HT1080 (cell line): ENCODE results near the gene FAS. TPM values are rescaled to one million over a fixed set of nuclear protein-coding genes. Genes with fewer than 3 reads are reported as not detected.

Experiments
- DNase-seq: peaks from one replicate; pipeline ENCODE4 v3.0.0-alpha.2; 2015; ENCODE audit warnings: low read depth
- small RNA-seq: library from RNA; depleted of rRNA; stranded (forward); fragments of <200 nt; gene quantifications from one replicate; pipeline ENCODE3, GENCODE V24; 2014
- total RNA-seq: library from RNA; depleted of rRNA; stranded (reverse); fragments of >200 nt; shearing (Covaris generic); gene quantifications from 2 replicates; pipeline ENCODE4 v1.2.3, GENCODE V29; 2014; rRNA removed

FAS gene
- total RNA-seq, 1 experiment from 2014 or later: 29.9 TPM

DNA sequence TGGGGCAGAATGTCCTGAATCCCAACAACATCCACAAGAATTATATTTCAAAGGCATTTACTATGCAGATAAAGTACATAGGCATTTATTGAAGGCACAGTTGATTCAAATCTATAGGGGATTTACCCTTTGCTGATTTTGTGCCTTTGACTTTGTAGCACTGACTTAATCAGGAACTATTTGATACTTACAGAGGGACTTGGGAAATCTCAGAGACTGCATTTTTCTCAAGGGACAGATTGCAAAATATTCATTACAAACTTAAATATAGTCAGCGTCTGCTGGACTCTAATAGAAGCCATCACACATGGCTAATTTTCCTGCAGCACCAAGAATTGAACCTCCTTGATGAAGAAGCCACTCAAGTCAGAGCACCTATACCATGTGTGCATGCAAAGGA is 44.9 kb downstream of the FAS start:
- DNase-seq: no peak

DNA sequence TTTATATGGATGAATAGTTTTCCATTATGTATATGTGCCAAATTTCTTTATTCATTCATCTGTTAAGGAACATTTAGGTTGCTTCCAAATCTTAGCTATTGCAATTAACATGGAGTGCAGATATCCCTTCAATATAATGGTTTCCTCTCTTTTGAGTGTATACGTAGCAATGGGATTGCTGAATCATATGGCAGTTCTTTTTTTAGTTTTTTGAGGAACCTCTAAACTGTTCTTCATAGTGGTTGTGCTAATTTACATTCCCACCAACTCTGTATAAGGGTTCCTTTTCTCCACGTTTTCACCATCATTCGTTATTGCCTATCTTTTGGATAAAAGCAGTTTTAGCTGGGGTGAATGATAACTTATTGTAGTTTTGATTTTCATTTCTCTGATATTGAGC is 46.5 kb downstream of the FAS start:
- DNase-seq: no peak

DNA sequence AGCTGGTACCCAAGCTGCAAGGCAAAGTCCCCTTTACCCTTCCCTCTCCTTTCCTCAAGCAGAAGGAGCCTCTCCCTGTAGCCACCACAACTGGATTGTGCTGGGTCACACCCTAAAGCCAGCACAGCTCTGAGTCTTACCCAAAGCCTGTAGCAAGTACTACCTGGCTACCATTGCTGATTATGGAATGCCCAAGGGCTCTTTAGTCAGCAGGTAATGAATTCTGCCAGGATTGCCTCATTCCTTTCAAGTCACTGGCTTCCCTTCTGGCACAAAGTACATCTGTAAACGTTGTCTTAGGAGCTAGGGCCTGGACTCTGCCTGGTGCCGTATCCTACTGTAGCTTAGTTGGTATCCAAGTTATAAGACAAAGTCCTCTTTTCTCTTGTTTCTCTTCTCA is 52.0 kb downstream of the FAS start:
- no peak for DNase-seq

DNA sequence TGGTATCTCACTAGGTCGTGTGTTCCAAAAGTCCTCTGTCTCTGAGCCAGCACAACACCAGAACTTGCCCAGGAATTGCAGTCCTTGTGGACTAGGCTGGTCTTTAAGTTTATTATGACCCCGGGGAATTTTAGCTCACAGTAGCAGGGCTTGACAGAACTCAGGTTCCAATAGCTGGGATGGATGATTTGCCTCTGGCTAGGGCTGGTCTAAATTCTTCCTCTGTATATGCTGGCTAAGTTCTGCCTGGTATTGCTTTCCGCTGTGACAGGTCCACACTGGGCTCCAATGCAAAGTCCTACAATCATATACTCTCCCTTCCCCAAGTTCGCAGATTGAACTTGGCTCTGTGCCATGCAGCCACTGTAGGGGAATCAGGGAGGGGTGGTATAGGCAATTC is 52.5 kb downstream of the FAS start:
- no peak for DNase-seq

DNA sequence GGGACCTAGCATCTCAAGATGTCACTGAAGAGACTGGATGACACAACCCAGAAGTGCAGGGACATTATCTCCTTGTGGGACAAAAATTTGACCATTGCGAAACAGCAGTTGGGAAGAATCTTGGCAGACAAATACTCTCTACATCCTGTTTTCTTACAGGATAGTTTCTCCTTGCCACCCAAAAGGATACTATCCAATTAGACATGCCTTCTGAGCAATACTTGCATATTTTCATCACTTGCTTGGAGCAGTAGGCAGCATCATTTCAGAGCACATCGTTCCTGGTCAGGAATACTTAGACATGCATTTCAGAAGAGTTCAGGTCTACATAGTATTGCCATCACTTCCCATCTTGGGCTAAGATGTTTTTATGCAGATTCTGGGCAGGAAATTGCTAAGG is 56.8 kb downstream of the FAS start:
- DNase-seq: no peak

DNA sequence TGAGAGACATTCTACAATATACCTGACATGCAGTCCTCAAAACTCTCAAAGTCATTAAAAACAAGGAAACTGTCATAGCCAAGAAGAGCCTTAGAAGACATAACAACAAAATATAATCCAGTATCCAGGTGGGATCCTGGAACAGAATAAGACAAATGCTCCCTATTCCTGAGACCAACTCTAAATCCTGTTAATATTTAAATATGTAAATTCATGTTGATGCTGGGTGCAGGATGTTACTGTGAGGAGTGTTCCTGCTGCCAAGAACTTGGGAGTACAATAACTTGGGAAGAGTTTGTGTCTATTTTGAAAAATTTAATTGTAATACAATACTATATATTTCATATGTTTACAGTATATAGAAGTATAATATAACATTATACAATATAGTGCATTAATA is 61.0 kb downstream of the FAS start:
- DNase-seq: no peak

DNA sequence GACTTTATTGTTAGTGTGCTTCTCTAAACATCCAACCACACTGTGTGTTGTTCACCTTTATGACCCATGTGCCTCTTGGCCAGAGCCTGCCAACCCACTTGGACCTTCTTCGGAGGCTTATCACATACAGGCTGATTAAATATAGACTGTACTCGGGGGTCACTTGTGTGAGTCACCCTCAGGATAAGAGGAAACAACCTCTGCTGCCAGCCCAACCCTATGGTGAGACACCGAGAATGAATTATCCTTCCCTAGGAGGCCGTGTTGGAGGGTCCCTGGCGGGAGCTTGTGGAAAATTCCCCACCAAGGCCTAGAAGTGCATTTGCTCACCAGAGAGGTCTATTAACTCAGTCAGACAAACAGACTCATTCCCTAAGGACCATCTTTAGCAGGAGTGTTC is 63.0 kb downstream of the FAS start:
- DNase-seq: peak; percentile 16

GRCh38 chr10:89055159-89055558 is 64.6 kb downstream of the FAS start:
- no peak for DNase-seq

DNA sequence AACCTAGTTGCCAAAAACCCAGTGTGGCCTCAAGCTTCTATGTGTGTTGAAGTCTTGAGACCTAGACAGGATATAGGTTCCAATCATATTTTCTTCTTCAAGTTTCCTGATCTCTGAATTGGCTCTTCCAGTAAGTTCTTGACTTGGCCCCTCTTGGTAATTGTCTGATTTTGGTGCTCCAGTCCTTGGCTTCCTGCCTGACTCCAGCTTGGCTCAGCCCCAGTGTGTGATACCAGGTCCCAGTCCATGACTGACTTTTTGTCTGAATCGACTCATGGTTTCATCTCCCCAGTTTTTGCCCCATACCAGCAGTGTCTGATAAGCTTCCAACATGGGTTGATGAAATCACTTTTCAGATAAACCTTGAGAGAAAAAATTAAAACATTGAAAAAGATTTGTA is 72.3 kb downstream of the FAS start:
- DNase-seq: no peak

DNA sequence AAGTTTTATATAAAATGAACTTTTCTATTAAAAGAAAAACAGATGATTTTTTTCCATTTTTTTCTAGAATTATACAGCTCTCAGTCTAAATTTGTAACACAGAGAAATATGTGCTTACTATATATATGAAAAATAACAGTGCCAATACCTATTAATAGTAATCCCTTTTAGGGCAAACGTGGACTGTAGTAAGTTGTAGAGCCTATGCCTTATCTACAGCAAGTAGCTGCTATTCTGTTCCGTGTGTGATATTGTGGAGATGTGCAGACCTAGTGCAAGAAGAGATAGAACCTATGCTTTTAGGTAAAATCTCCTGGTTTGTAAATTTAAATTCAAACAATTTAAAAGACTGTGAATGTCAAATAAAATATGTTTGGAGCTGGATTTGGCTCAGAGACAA is 72.9 kb downstream of the FAS start:
- DNase-seq: no peak

- DNase-seq: no peak
Measured at GRCh38 chr10:89064748-89065147, 74.2 kb downstream of the FAS start.

Small RNA genes within 50 kb of the gene (small RNA-seq; reads per million reads assigned to genes)
- gene MIR4679-2 (not detected), gene RF02116 (not detected)

Other genes starting within 250 kb of the FAS start
- not detected in 2 replicates for gene LIPN, start 230.8 kb upstream of the FAS start, total RNA-seq
- not detected in 2 replicates for gene LIPM, start 188.1 kb upstream of the FAS start, total RNA-seq
- gene ANKRD22, start 139.0 kb upstream of the FAS start, total RNA-seq: 0.16 and 0.87 TPM in 2 replicates
- 33.5 and 41.5 TPM in 2 replicates for gene STAMBPL1, start 110.6 kb upstream of the FAS start, total RNA-seq
- 14.1 and 23.6 TPM in 2 replicates for gene ACTA2, start 38.0 kb upstream of the FAS start, total RNA-seq
- not detected in 2 replicates for gene CH25H, start 216.5 kb downstream of the FAS start, total RNA-seq